HepG2 (cell line): Measurements from ENCODE around the gene TPM1. TPM values are rescaled to one million over a fixed set of nuclear protein-coding genes. Genes with fewer than 3 reads are reported as not detected.

Source experiments
- ATAC-seq: fragments of 200-7000 bp; cut with Tn5 transposase; 3 replicates; pipeline ENCODE4 v1.9.1; 2020; ENCODE audit warnings: mild to moderate bottlenecking, moderate library complexity
- BruUV-seq: library from RNA; stranded (reverse); fragments of 400-500 nt; replicated peaks from 2 replicates; lab custom pipeline; 2021; lab: Mats Ljungman, UMichigan
- CTCF ChIA-PET: fragments of 300-600 bp; formaldehyde crosslinking; extraction: SDS; loops from one replicate; lab custom pipeline; 2021; ENCODE audit warnings: low total read pairs, inconsistent platforms, low intra/inter-chr PET ratio; lab: Yijun Ruan, JAX
- POLR2A ChIA-PET: fragments of 350-600 bp; sonication (Branson Sonifier 250); formaldehyde crosslinking; loops from one replicate; lab custom pipeline; 2020; ENCODE audit warnings: antibody characterized with exemption, inconsistent platforms; lab: Yijun Ruan, JAX
- DNase-seq: peaks from one replicate; pipeline ENCODE4 v3.0.0-alpha.2; 2015; ENCODE audit warnings: low spot score
- FAIRE-seq: peaks from 3 replicates; lab custom pipeline; 2011; peaks lifted over from hg19 to GRCh38; lab: Jason Lieb, UNC
- H2AFZ ChIP-seq: one replicate; pipeline ENCODE4 v1.6.1; 2011; ENCODE audit warnings: low read length, inconsistent platforms
- H3K27ac ChIP-seq: fragments of 300-600 bp; 3 replicates; pipeline ENCODE4 v1.8.0; 2011; ENCODE audit warnings: mixed run types, mild to moderate bottlenecking, mixed read lengths, low read length, inconsistent platforms; ENCODE audit not compliant: insufficient read depth; ENCODE audit errors: extremely low read length
- H3K27me3 ChIP-seq, 2 experiments: fragments of 200-600 bp in 1 of 2; 2 replicates in 1 of 2; 3 replicates in 1 of 2; pipeline versions ENCODE4 v1.6.0 to v1.8.0; 2011; ENCODE audit warnings: low read length in 2 of 2, mild to moderate bottlenecking in 2 of 2, moderate library complexity in 2 of 2, inconsistent platforms in 1 of 2; ENCODE audit not compliant: insufficient read depth in 2 of 2, control insufficient read depth in 1 of 2
- H3K36me3 ChIP-seq, 2 experiments: fragments of 200-600 bp in 1 of 2; replicated peaks in 1 of 2; 2 replicates in 1 of 2; 3 replicates in 1 of 2; pipeline versions ENCODE4 v1.5.1 to v1.8.0; 2011; ENCODE audit warnings: low read length in 2 of 2, inconsistent platforms in 1 of 2; ENCODE audit not compliant: insufficient read depth in 2 of 2, control insufficient read depth in 1 of 2
- H3K4me1 ChIP-seq: 2 replicates; pipeline ENCODE4 v1.5.1; 2012; ENCODE audit warnings: low read length, inconsistent platforms; ENCODE audit not compliant: insufficient read depth
- H3K4me2 ChIP-seq: 2 replicates; pipeline ENCODE4 v1.6.0; 2011; ENCODE audit warnings: low read depth, low read length, inconsistent platforms
- H3K4me3 ChIP-seq, 3 experiments: fragments of 200-600 bp in 1 of 3; sonication (generic), shearing (Covaris generic) in 1 of 3; replicated peaks in 1 of 3; 2 replicates each; pipeline ENCODE4 v1.5.1; 2011 to 2016; ENCODE audit warnings: low read length in 3 of 3, inconsistent platforms in 2 of 3, low read depth in 2 of 3, mild to moderate bottlenecking in 2 of 3, control low read depth in 1 of 3, mixed read lengths in 1 of 3; ENCODE audit not compliant: insufficient read depth in 1 of 3
- H3K79me2 ChIP-seq: one replicate; pipeline ENCODE4 v1.6.1; 2011; ENCODE audit warnings: low read length, inconsistent platforms; ENCODE audit not compliant: insufficient read depth
- H3K9ac ChIP-seq: 2 replicates; pipeline ENCODE4 v1.6.0; 2011; ENCODE audit warnings: mild to moderate bottlenecking, low read depth, low read length, inconsistent platforms; ENCODE audit not compliant: insufficient read depth
- H3K9me3 ChIP-seq: 2 replicates; pipeline ENCODE4 v1.5.1; 2012; ENCODE audit warnings: mild to moderate bottlenecking, low read length
- H4K20me1 ChIP-seq: 2 replicates; pipeline ENCODE4 v1.6.0; 2011; ENCODE audit warnings: inconsistent platforms, mild to moderate bottlenecking, low read length, moderate library complexity; ENCODE audit not compliant: insufficient read depth
- ARID2 ChIP-seq: sonication (generic); formaldehyde crosslinking; IDR thresholded peaks from 2 replicates; pipeline ENCODE4 v1.8.1; 2022; ENCODE audit warnings: mild to moderate bottlenecking, missing genetic modification reagents, borderline replicate concordance
- ASH2L ChIP-seq: fragments of 300-600, 200-600 bp; sonication (generic); IDR thresholded peaks from 2 replicates; pipeline ENCODE4 v1.7.0; 2017; ENCODE audit warnings: low read depth, mild to moderate bottlenecking, moderate library complexity, mixed read lengths, low read length; ENCODE audit not compliant: insufficient read length
- GFI1 ChIP-seq: sonication (generic); formaldehyde crosslinking; IDR thresholded peaks from 2 replicates; pipeline ENCODE4 v1.5.0; 2020; ENCODE audit warnings: missing genetic modification reagents, mild to moderate bottlenecking, borderline replicate concordance
- HOXA9 ChIP-seq: sonication (generic); formaldehyde crosslinking; IDR thresholded peaks from 2 replicates; pipeline ENCODE4 v1.8.1; 2022; ENCODE audit warnings: missing genetic modification reagents, mild to moderate bottlenecking, moderate library complexity, borderline replicate concordance
- HOXD1 ChIP-seq: sonication (generic); formaldehyde crosslinking; IDR thresholded peaks from 2 replicates; pipeline ENCODE4 v1.5.0; 2020; ENCODE audit warnings: missing genetic modification reagents
- MBNL3 ChIP-seq: fragments of 250-450 bp; sonication (Bioruptor Pico); conservative IDR thresholded peaks from 2 replicates; pipeline ENCODE4 v1.8.0; 2022; ENCODE audit warnings: mild to moderate bottlenecking, inconsistent platforms
- SAP130 ChIP-seq: IDR thresholded peaks from 2 replicates; pipeline ENCODE4 v1.6.1; 2016; ENCODE audit warnings: low read depth
- SRF ChIP-seq: IDR thresholded peaks from 2 replicates; pipeline ENCODE4 v1.6.1; 2011; ENCODE audit warnings: mild to moderate bottlenecking, low read depth, low read length, moderate library complexity
- TCF7 ChIP-seq: sonication (generic); IDR thresholded peaks from 2 replicates; pipeline ENCODE4 v1.6.1; 2016; ENCODE audit warnings: antibody characterized with exemption, low read depth
- ZSCAN31 ChIP-seq: sonication (generic); formaldehyde crosslinking; IDR thresholded peaks from 2 replicates; pipeline ENCODE4 v1.5.0; 2020; ENCODE audit warnings: low read depth, mild to moderate bottlenecking, missing genetic modification reagents
- WGBS: methylation state at CpG from one replicate; pipeline ENCODE4 v1.1.6; 2017; ENCODE audit warnings: low lambda C conversion rate; 5-methylcytosine and 5-hydroxymethylcytosine counted together
- in situ Hi-C: cut with HindIII; loops from 2 replicates; pipeline ENCODE4 v1.10.0; 2017; ENCODE audit warnings: low pct_unique_long_range_greater_than_20kb; ENCODE audit not compliant: extremely low pct_ligation_motif_present
- intact Hi-C: fragments of 100-400 bp; cut with micrococcal nuclease; formaldehyde crosslinking; loops from one replicate; pipeline ENCODE4 v1.10.0; 2022; ENCODE audit not compliant: unreplicated experiment
- polyA plus RNA-seq, 8 experiments: library from polyadenylated mRNA; depleted of rRNA in 3 of 8; stranded (reverse) in 7 of 8; unstranded in 1 of 8; fragments of >200 nt; fragmentation: Illumina TruSeq in 4 of 8; extraction: Trizol in 4 of 8; gene quantifications; 2 replicates each; pipeline versions ENCODE4 v1.2.1 to v1.2.3, GENCODE V29; 2011 to 2016; ENCODE audit warnings: low read depth in 4 of 8, missing spikeins in 1 of 8, mixed read lengths in 1 of 8; ENCODE audit not compliant: insufficient read depth in 1 of 8
- total RNA-seq, 5 experiments: library from RNA; depleted of rRNA; stranded (reverse); fragments of >200 nt; fragmentation: Illumina TruSeq; extraction: Trizol; gene quantifications; 2 replicates each; pipeline ENCODE4 v1.2.3, GENCODE V29; 2016; ENCODE audit warnings: low read depth in 1 of 5
- TF ChIP-seq, protein P1 (sequence below): sonication (generic); formaldehyde crosslinking; IDR thresholded peaks from 2 replicates; pipeline ENCODE4 v1.4.0; 2020; ENCODE audit warnings: missing genetic modification reagents, borderline replicate concordance
- TF ChIP-seq, protein P2 (sequence below): sonication (generic); formaldehyde crosslinking; conservative IDR thresholded peaks from 2 replicates; pipeline ENCODE4 v1.4.0; 2020; ENCODE audit warnings: mild to moderate bottlenecking, missing genetic modification reagents, moderate library complexity
- TF ChIP-seq, protein P3 (sequence below): sonication (generic); formaldehyde crosslinking; IDR thresholded peaks from 2 replicates; pipeline ENCODE4 v1.4.0; 2020; ENCODE audit warnings: missing genetic modification reagents, mild to moderate bottlenecking, borderline replicate concordance

TPM1 gene
- total and polyA plus RNA-seq, 2 of the 13 experiments (the other 11 are each of a cell fraction or from before 2014, with no cell fraction given): 98.9 to 109 TPM

DNA sequence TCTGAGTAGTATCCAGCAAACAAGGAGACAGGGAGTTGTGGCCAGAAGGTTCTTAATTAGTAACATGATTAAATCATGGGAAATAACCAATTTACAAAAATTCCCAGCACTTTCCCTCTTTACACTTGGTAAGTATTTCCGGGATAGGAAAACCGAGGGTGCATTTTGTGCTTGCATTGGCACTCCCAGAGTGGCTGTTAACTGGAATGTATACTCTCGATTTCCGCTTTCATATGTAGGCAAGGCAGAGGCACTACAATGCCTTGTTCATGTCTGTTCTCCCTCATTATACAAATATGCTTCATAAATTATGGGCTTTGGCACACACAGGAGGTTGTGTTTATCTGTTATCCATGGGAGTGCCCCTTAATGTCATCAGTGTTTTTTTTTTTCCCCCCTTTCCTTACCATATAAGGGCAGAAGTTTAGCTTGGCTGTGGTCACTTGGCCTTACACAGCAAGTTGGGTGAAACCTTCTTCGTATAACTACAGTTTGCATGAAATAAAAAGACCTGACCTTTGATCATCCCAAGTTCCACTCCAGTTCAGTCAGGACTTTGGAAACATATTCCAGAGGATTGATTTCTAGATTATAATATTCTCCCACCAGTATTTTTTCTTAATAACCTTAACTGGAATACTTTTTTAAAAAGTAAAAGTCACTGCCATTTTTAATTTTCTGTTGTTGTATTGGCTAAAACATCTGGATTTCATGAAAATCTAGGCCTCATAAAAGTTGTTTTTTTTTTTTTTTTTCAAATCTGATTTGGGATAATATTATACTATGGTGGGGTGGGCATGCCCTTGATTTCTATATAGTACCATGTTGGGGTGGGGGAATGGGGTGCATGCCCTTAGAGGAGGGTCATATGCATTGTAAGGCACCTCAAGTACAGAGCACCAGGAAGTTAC, 8.9 kb downstream of the TPM1 start:
- Histone ChIP-seq H3K9ac (no peak overlapping the region), H3K27me3 (no peaks in the 10 kb centered on the region), H3K4me3 (no peak overlapping the region), H3K36me3 (no peaks in the 10 kb centered on the region), H4K20me1 (no peaks in the 10 kb centered on the region), H3K4me1 (peaks cover 89% of the 10 kb centered on the region), H3K4me2 (peak overlapping the region; percentile 15; the same call in 1 of the 2 replicates), H2AFZ (no peak overlapping the region), H3K79me2 (peaks cover 60% of the 10 kb centered on the region), H3K27ac (peak overlapping the region; percentile 17), H3K9me3 (no peaks in the 10 kb centered on the region)
- in situ Hi-C loops (no loop called here), intact Hi-C loops (no loop called here)
- ATAC-seq (no peak), DNase-seq (peak; percentile 78), FAIRE-seq (no peak)
- POLR2A ChIA-PET: interaction anchor here (1.2 to 1.5 kb wide), 3 partner anchors 31 to 43 kb away, joined by 4 to 5 read pairs (median 4); no protein-coding TSS in a partner anchor
- 61% methylated on average over 5 of the region's 5 CpGs for WGBS
- BruUV-seq: no TSS peak
- CTCF ChIA-PET: no interaction called here
- TF ChIP-seq HOXA9 (no peak), GFI1 (no peak), ASH2L (peak; percentile 29), HOXD1 (CRISPR knock-in tag) (no peak), SAP130 (peak; percentile 11; the same call in 1 of the 2 replicates), ZSCAN31 (CRISPR knock-in tag) (no peak), ARID2 (CRISPR knock-in tag) (no peak), SRF (peak; percentile 94), MBNL3 (CRISPR knock-in tag) (no peak), TCF7 (no peak)
- TF ChIP-seq, protein P1, sequence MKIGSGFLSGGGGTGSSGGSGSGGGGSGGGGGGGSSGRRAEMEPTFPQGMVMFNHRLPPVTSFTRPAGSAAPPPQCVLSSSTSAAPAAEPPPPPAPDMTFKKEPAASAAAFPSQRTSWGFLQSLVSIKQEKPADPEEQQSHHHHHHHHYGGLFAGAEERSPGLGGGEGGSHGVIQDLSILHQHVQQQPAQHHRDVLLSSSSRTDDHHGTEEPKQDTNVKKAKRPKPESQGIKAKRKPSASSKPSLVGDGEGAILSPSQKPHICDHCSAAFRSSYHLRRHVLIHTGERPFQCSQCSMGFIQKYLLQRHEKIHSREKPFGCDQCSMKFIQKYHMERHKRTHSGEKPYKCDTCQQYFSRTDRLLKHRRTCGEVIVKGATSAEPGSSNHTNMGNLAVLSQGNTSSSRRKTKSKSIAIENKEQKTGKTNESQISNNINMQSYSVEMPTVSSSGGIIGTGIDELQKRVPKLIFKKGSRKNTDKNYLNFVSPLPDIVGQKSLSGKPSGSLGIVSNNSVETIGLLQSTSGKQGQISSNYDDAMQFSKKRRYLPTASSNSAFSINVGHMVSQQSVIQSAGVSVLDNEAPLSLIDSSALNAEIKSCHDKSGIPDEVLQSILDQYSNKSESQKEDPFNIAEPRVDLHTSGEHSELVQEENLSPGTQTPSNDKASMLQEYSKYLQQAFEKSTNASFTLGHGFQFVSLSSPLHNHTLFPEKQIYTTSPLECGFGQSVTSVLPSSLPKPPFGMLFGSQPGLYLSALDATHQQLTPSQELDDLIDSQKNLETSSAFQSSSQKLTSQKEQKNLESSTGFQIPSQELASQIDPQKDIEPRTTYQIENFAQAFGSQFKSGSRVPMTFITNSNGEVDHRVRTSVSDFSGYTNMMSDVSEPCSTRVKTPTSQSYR: no peak
- TF ChIP-seq, protein P2, sequence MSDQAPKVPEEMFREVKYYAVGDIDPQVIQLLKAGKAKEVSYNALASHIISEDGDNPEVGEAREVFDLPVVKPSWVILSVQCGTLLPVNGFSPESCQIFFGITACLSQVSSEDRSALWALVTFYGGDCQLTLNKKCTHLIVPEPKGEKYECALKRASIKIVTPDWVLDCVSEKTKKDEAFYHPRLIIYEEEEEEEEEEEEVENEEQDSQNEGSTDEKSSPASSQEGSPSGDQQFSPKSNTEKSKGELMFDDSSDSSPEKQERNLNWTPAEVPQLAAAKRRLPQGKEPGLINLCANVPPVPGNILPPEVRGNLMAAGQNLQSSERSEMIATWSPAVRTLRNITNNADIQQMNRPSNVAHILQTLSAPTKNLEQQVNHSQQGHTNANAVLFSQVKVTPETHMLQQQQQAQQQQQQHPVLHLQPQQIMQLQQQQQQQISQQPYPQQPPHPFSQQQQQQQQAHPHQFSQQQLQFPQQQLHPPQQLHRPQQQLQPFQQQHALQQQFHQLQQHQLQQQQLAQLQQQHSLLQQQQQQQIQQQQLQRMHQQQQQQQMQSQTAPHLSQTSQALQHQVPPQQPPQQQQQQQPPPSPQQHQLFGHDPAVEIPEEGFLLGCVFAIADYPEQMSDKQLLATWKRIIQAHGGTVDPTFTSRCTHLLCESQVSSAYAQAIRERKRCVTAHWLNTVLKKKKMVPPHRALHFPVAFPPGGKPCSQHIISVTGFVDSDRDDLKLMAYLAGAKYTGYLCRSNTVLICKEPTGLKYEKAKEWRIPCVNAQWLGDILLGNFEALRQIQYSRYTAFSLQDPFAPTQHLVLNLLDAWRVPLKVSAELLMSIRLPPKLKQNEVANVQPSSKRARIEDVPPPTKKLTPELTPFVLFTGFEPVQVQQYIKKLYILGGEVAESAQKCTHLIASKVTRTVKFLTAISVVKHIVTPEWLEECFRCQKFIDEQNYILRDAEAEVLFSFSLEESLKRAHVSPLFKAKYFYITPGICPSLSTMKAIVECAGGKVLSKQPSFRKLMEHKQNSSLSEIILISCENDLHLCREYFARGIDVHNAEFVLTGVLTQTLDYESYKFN (CRISPR knock-in tag): 0 out of 2 replicates have a peak, but pooled peaks have one; percentile 24
- TF ChIP-seq, protein P3, sequence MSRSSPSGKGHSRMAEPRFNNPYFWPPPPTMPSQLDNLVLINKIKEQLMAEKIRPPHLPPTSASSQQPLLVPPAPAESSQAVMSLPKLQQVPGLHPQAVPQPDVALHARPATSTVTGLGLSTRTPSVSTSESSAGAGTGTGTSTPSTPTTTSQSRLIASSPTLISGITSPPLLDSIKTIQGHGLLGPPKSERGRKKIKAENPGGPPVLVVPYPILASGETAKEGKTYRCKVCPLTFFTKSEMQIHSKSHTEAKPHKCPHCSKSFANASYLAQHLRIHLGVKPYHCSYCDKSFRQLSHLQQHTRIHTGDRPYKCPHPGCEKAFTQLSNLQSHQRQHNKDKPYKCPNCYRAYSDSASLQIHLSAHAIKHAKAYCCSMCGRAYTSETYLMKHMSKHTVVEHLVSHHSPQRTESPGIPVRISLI (CRISPR knock-in tag): peak; percentile 37; the same call in 1 of the 2 replicates
